ENCODE measurements around the gene GAS6. TPM values are rescaled to one million over a fixed set of nuclear protein-coding genes. Genes with fewer than 3 reads are reported as not detected.

Gene GAS6
- total RNA-seq, 2 donors from 2014 or later, result 206 to 254 TPM

DNA sequence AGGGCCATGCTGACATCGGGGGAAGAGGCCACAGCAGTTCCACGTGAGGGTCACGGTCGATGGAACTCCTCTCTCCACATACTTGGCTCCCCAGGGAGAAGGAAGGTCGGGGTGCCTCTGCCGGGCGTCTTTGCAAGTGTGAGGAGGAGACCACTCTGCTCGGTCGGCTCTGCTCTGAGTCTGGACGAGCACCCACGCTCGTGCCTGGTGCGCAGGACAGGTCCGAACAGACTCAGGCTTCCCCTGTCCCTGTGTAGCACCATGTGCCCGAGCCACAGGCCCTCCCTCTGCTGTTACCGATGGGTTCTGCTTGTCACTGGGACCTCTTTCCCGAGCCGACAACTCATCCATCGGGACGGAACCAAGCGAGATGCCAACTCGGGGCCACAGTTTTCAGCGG, 69.8 kb downstream of the GAS6 start:
- no peak overlapping the region for H3K27ac ChIP-seq
- H3K4me1 ChIP-seq, result no peaks in the 10 kb centered on the region
- H3K36me3 ChIP-seq, result no peaks in the 10 kb centered on the region
- H3K27me3 ChIP-seq, result no peaks in the 10 kb centered on the region
- TF ChIP-seq, protein P1, sequence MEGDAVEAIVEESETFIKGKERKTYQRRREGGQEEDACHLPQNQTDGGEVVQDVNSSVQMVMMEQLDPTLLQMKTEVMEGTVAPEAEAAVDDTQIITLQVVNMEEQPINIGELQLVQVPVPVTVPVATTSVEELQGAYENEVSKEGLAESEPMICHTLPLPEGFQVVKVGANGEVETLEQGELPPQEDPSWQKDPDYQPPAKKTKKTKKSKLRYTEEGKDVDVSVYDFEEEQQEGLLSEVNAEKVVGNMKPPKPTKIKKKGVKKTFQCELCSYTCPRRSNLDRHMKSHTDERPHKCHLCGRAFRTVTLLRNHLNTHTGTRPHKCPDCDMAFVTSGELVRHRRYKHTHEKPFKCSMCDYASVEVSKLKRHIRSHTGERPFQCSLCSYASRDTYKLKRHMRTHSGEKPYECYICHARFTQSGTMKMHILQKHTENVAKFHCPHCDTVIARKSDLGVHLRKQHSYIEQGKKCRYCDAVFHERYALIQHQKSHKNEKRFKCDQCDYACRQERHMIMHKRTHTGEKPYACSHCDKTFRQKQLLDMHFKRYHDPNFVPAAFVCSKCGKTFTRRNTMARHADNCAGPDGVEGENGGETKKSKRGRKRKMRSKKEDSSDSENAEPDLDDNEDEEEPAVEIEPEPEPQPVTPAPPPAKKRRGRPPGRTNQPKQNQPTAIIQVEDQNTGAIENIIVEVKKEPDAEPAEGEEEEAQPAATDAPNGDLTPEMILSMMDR (IDR thresholded peaks at IDR 0.05), result no peak
- no peaks in the 10 kb centered on the region for H3K9me3 ChIP-seq
- no peak for DNase-seq (ENCODE audit: low spot score)
- H3K4me3 ChIP-seq, result no peak overlapping the region

GRCh38 chr13:113793718-113794085, 70.2 kb downstream of the GAS6 start:
- Histone ChIP-seq H3K27ac (no peak overlapping the region), H3K4me3 (no peak overlapping the region), H3K36me3 (no peaks in the 10 kb centered on the region), H3K27me3 (no peaks in the 10 kb centered on the region), H3K4me1 (no peaks in the 10 kb centered on the region), H3K9me3 (no peaks in the 10 kb centered on the region)
- TF ChIP-seq, protein P1 (IDR thresholded peaks at IDR 0.05), result no peak
- no peak for DNase-seq (ENCODE audit: low spot score)

- Histone ChIP-seq H3K27ac (no peak overlapping the region), H3K36me3 (no peaks in the 10 kb centered on the region), H3K9me3 (no peaks in the 10 kb centered on the region), H3K4me3 (no peak overlapping the region), H3K4me1 (no peaks in the 10 kb centered on the region), H3K27me3 (no peaks in the 10 kb centered on the region)
- no peak for DNase-seq (ENCODE audit: low spot score)
- TF ChIP-seq, protein P1 (IDR thresholded peaks at IDR 0.05), result no peak
Observed at GRCh38 chr13:113792886-113793717, 70.8 kb downstream of the GAS6 start.

DNA sequence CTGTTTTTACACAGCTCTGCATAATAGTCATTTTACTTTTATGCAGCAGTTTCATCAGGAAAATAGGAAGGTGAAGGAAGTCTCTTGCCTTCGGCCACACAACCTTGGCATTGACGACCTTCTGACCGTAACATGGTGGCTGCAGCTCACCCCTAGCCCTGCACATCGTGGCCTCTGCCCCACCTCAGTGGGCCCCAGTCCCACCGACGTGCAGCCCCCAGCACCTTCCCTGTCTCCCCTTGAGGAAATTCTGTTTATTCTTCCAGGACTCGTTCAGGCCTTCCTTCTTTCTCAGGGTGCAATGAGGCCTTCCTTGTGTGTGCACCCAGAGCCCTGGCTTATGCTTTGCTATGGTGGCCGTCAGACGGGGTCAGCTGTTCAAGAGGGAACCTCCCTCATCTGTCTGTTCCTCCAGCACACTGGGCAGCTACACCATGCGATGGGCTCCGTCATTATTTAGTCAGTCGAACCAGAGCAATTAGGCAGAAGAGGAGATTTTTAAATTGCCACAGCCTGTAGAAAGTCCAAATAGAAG, 71.6 kb downstream of the GAS6 start:
- Histone ChIP-seq H3K27ac (no peak overlapping the region), H3K9me3 (no peaks in the 10 kb centered on the region), H3K27me3 (no peaks in the 10 kb centered on the region), H3K36me3 (no peaks in the 10 kb centered on the region), H3K4me1 (no peaks in the 10 kb centered on the region), H3K4me3 (no peak overlapping the region)
- no peak for DNase-seq (ENCODE audit: low spot score)
- TF ChIP-seq, protein P1 (IDR thresholded peaks at IDR 0.05), result no peak

GRCh38 chr13:113791761-113792160, 72.1 kb downstream of the GAS6 start:
- Histone ChIP-seq H3K36me3 (no peaks in the 10 kb centered on the region), H3K27ac (no peak overlapping the region), H3K4me1 (no peaks in the 10 kb centered on the region), H3K4me3 (no peak overlapping the region), H3K27me3 (no peaks in the 10 kb centered on the region), H3K9me3 (no peaks in the 10 kb centered on the region)
- TF ChIP-seq, protein P1 (IDR thresholded peaks at IDR 0.05), result no peak
- no peak for DNase-seq (ENCODE audit: low spot score)

All from right atrium auricular region (tissue), 2 donors.